NCI-H69 (cell line): ENCODE data around the gene GPR137.
A peak's percentile ranks its signal among the peaks of the same experiment; 100 is the strongest.
"Not testable (repeated sequence)": the region's sequence is repeated elsewhere in the genome, so short reads cannot be mapped to it uniquely, and the experiment has no call there.

Source experiments
- DNase-seq: peaks from one replicate; lab custom pipeline; 2025; lab: John Stamatoyannopoulos, UW

Gene GPR137

GRCh38 chr11:64304316-64305072 is 18.8 kb downstream of the GPR137 start:
- peak; percentile 95 for DNase-seq

- DNase-seq: peak; percentile 100
These were observed 19.5 kb downstream of the GPR137 start, which contains the start of gene ESRRA for GRCh38 chr11:64305075-64305690. ESRRA (plus strand) TSS chr11:64305524; CDS start chr11:64307180, 1,656 bp downstream.

GRCh38 chr11:64305691-64306562 is 20.3 kb downstream of the GPR137 start:
- DNase-seq: peak; percentile 86

- DNase-seq: no peak
These were observed 20.9 kb downstream of the GPR137 start for GRCh38 chr11:64306563-64306875.

- DNase-seq: peak; percentile 34
These were observed 21.4 kb downstream of the GPR137 start for GRCh38 chr11:64306876-64307622.

- DNase-seq: not testable (repeated sequence)
These were observed 22.1 kb downstream of the GPR137 start for GRCh38 chr11:64307795-64308194.

GRCh38 chr11:64312947-64313346 is 27.3 kb downstream of the GPR137 start:
- DNase-seq: no peak

GRCh38 chr11:64313491-64314145 is 28.0 kb downstream of the GPR137 start:
- no peak for DNase-seq

- DNase-seq: no peak
These were observed 28.6 kb downstream of the GPR137 start for GRCh38 chr11:64314146-64314804.

- no peak for DNase-seq
These were observed 29.3 kb downstream of the GPR137 start for GRCh38 chr11:64314805-64315561.

GRCh38 chr11:64315667-64316526 is 30.2 kb downstream of the GPR137 start:
- not testable (repeated sequence) for DNase-seq

- peak; percentile 74 for DNase-seq
These were observed 31.1 kb downstream of the GPR137 start for GRCh38 chr11:64316672-64317324.

GRCh38 chr11:64317325-64317960 is 31.8 kb downstream of the GPR137 start, which contains the start of gene TRMT112:
TRMT112 (minus strand) TSS chr11:64317559; CDS start chr11:64317526, 33 bp downstream.
- peak; percentile 99 for DNase-seq

- peak; percentile 99 for DNase-seq
These were observed 32.5 kb downstream of the GPR137 start, which contains the start of gene PRDX5 for GRCh38 chr11:64317961-64318765. PRDX5 (plus strand) TSS chr11:64318121; CDS start chr11:64318216, 95 bp downstream.

- peak; percentile 44 for DNase-seq
These were observed 33.4 kb downstream of the GPR137 start for GRCh38 chr11:64318766-64319761.

GRCh38 chr11:64320556-64320955 is 34.9 kb downstream of the GPR137 start:
- DNase-seq: no peak
